ENCODE results near the gene ETDA.

DNA sequence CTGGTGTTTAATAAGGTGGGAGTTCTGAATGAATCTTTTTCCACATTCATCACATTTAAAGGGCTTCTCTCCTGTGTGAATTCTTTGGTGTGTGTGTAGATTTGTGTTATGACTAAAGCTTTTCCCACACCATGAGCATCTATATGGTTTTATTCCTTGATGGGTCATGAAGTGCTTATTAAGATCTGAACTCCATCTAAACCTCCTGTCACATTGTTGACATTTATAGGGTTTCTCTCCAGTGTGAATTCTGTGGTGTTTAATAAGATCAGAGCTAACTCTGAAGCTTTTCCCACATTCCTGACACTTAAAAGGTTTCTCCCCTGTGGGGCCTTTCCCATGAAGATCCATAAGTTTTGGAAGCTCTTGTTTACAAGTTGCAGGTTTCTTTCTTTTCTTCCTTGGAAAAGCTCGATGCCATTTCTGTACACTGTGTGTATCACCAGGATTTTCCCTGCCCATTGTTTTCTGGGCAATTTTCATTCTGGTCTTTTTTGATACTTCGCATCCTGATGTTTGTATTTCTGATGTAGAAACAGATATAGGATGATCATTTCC is 35.5 kb downstream of the ETDA start:
- TF ChIP-seq, protein P1, sequence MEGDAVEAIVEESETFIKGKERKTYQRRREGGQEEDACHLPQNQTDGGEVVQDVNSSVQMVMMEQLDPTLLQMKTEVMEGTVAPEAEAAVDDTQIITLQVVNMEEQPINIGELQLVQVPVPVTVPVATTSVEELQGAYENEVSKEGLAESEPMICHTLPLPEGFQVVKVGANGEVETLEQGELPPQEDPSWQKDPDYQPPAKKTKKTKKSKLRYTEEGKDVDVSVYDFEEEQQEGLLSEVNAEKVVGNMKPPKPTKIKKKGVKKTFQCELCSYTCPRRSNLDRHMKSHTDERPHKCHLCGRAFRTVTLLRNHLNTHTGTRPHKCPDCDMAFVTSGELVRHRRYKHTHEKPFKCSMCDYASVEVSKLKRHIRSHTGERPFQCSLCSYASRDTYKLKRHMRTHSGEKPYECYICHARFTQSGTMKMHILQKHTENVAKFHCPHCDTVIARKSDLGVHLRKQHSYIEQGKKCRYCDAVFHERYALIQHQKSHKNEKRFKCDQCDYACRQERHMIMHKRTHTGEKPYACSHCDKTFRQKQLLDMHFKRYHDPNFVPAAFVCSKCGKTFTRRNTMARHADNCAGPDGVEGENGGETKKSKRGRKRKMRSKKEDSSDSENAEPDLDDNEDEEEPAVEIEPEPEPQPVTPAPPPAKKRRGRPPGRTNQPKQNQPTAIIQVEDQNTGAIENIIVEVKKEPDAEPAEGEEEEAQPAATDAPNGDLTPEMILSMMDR (conservative IDR thresholded peaks at IDR 0.05 in 1 of 2, IDR thresholded peaks at IDR 0.05 in 1 of 2; ENCODE audit: extremely low read depth in 1 of 2, insufficient read depth in 1 of 2, low read depth in 1 of 2, low read length in 2 of 2): no peak
- no peak for TF ChIP-seq EZH2 (IDR thresholded peaks at IDR 0.05; ENCODE audit: borderline replicate concordance, low read length)
